Measurements from ENCODE around the gene SENP6.
"Not testable (repeated sequence)": the region's sequence is repeated elsewhere in the genome, so short reads cannot be mapped to it uniquely, and the experiment has no call there.

Gene SENP6, protein sequence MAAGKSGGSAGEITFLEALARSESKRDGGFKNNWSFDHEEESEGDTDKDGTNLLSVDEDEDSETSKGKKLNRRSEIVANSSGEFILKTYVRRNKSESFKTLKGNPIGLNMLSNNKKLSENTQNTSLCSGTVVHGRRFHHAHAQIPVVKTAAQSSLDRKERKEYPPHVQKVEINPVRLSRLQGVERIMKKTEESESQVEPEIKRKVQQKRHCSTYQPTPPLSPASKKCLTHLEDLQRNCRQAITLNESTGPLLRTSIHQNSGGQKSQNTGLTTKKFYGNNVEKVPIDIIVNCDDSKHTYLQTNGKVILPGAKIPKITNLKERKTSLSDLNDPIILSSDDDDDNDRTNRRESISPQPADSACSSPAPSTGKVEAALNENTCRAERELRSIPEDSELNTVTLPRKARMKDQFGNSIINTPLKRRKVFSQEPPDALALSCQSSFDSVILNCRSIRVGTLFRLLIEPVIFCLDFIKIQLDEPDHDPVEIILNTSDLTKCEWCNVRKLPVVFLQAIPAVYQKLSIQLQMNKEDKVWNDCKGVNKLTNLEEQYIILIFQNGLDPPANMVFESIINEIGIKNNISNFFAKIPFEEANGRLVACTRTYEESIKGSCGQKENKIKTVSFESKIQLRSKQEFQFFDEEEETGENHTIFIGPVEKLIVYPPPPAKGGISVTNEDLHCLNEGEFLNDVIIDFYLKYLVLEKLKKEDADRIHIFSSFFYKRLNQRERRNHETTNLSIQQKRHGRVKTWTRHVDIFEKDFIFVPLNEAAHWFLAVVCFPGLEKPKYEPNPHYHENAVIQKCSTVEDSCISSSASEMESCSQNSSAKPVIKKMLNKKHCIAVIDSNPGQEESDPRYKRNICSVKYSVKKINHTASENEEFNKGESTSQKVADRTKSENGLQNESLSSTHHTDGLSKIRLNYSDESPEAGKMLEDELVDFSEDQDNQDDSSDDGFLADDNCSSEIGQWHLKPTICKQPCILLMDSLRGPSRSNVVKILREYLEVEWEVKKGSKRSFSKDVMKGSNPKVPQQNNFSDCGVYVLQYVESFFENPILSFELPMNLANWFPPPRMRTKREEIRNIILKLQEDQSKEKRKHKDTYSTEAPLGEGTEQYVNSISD

DNA sequence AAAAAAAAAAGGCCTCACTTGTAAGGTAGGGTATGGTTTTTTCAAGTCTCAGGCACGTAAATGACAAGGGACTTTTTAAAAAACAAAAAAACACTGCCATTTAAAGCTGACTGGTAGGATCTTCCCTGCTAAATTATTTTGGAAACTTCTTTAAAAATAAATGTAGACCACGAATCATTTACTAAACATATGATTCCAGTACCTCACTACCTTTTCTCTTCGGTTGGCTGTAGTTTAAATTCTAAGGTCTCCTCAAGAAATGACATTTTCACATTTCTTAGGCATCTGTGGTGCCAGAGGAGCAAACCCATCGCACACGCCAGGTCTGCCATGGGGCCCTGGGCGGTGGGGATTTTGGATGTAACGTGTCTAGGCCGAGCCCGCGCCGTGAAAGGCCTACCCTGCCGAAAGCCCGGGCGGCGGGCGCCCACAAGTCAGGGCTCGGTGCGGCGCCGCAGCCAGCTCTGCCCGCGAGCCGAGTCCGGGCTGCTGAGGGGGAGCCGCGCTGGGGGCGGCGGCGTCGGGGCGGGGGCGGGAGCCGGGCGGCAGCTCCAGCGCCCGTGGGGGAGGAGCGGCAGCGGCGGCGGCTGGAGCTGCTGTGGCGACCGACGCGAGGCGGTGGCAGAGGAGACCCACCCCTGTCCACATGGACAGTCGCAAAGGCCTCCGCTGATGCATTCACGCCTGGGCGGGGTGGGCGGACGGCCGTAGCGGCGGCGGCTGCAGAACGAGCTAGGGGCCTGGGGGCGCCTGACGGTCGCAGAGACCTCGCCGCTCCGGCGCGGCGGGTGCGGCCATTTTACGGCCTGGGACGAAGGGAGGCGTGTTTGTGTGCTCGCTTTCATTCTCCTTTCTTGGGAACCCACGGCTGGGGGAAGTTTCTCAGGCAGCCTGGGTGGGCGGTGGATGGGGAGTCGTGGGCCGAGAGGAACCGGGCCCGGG is at the start of gene SENP6:
Gene SENP6 (plus strand): TSS at position 577 of the 942 bp plus-strand sequence. CDS start 645 bp downstream, outside the sequence.
- peak; percentile 50 for DNase-seq

DNA sequence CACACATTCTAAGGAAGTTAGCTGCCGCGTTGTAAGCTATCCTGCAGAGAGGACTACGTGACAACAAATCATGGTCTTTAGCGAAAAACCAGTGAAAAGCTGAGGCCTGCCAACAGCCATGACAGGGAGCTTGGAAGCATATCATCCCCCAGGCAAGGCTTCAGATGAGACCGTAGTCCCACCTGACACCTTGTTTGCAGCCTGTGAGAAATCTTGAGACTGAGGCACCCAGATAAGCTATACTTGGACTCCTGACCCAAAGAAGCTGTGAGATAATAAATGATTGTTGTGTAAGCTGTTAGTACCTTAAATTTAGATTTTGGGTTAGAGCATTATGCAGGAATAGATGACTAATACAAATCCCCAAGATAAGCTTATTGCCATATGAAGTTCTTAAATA is 45.4 kb upstream of the SENP6 start:
- no peak for DNase-seq

DNA sequence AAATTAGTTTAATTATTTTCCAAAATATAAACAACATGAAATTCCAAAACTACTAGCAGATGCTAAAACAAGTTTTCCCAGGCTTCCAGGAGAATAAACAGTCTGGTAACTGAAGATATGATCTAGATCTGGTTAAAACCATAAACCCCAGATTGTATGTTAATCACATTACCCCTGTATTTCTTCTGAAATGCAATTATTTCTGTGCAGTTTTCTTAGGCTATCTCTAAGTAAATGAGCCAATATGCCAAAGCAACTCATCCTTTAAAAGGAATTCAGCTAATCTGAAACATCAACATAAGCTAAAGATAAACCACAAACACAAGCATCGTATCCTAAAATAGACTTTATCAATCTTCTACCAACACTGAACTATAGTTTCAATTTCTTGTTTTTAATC is 44.6 kb upstream of the SENP6 start:
- no peak for DNase-seq

DNA sequence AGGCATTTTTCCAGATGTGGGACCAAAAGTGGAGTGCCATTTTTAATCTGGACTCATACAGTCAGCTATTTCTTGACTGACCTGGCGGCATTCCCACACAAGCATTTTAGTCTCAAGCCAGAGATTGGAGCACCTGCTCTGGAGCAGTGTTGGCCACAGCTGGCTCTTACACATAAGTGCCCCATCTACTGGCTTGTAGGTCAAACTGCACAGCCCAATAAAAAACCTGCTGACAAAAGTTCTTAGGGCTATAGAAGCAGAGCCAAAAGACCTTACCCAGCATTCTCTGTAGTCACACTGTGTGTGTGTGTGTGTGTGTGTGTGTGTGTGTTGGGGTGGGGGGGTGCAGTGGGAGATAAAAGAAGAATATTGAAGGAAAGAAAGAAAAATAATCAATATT is 38.6 kb upstream of the SENP6 start:
- no peak for DNase-seq

DNA sequence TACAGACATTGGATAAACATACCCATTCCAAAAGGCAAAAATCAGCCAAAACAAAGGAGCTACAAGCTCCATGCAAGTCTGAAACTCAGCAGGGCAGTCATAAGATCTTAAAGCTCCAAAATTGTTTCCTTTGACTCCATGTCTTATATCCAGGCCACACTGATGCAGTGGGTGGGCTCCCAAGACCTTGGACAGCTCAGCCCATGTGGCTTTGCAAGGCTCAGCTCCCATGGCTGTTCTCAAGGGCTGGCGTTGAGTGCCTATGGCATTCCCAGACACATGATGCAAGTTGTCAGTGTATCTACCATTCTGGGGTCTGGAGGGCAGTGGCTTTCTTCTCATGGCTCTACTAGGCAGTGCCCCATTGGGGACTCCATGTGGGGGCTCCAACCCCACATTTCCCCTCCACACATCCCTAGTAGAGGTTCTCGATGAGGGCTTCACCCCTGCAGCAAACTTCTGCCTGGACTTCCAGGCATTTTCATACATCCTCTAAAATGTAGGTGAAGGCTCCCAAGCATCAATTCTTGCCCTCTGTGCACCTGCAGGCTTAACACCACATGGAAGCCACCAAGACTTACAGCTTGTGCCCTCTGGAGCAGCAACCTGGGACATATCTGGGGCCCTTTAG is 35.4 kb upstream of the SENP6 start:
- DNase-seq: no peak

DNA sequence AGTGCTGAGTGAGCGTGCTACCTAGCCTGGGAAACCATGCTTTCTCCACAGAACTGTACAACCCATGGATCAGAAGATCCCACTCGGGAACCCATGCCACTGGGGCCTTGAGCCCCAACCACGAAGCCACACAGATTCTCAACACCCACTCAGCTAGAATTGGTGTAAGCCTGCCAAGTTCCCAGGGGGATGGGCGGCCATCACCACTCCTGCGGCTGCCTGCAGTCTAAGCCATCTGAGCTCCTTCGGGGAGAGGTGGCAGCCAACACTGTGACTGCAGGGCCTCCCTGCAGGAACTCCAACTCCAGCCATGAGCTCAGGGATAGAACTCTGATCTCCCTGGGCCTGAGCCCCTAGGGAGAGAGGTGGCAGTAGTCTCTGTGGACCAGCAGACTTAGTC is 33.6 kb upstream of the SENP6 start:
- DNase-seq: no peak

DNA sequence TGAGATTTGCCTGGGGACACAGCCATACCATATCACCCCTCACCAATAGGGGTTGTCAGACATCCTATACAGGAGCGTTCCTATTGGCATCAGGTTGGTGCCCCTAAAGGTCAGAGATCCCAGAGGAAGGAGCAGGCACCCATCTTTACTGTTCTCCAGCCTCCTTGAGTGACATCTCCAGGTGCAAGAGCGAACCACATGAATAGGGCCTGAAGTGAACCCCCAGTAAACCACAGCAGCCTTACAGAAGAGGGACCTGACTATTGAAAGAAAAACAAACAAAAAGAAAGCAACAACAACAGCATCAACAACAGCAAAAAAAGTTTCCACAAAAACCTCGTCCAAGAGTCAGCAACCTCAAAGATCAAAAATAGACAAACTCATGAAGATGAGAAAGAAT is 32.7 kb upstream of the SENP6 start:
- DNase-seq: no peak

DNA sequence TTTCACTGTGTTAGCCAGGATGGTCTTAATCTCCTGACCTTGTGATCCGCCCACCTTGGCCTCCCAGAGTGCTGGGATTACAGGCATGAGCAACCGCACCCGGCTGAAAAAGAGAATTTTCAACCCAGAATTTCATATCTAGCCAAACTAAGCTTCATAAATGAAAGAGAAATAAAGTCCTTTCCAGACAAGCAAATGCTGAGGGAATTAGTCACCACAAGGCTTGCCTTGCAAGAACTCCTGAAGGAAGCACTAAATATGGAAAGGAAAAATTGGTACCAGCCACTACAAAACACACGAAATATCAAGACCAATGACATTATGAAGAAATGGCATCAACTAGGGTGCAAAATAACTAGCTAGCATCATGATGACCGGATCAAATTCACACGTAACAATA is 31.0 kb upstream of the SENP6 start:
- not testable (repeated sequence) for DNase-seq

DNA sequence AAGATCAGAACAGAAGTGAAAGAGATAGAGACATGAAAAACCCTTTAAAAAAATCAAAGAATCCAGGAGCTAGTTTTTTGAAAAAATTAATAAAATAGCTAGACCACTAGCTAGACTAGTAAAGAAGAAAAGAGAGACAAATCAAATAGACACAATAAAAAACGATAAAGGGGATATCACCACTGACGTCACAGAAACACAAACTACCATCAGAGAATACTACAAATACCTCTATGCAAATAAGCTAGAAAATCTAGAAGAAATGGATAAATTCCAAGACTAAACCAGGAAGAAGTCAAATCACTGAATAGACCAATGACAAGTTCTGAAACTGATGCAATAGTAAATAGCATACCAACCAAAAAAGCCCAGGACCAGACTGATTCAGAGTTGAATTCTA is 29.6 kb upstream of the SENP6 start:
- DNase-seq: no peak

DNA sequence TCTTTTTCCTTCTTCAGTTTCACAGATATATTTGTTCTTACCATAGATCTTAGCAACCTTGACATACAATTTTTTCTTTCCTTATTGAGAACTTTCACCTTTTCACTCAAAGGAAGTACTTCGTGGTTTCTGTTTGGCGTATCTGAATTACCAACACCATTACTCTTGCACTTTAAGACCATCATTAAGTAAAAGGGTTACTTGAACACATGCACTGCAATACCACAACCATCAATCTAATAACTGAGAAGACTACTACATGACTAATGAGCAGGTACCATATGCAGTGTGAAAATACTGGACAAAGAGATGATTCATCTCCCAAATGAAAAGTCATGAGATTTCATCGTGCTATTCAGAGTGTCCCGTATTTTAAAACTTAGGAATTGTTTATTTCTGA is 21.7 kb upstream of the SENP6 start:
- DNase-seq: no peak

DNA sequence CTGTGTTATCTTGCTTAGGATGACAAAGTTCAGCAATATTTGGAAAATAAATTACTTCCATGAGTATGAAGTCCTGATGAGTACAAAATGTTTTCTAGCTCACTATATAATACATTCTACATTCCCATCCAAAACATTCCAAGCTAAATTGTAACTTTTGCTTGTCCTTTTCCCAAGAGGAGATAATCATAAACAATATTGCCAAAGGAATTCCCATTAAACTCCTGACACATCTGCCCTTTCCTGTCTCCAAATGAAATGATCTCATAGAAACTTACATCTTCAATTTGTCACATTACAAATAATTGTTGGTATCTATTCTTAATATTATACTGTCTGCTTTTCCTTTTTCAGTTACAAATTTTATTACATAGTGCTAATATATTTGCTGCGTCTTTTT is 20.4 kb upstream of the SENP6 start:
- no peak for DNase-seq

DNA sequence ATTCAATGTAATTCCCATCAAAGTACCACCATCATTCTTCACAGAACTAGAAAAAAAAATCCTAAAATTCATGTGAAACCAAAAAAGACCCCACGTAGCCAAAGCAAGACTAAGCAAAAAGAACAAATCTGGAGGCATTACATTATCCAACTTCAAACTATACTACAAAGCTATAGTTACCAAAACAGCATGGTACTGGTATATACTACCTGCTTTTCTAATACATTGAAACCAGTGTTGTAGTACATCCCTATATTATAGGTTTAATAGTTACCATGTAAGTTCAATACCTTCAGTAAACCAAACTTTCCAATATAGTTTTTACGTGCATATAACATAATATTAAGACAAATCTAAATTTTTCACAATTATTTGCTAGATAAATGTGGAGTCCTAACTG is 17.1 kb upstream of the SENP6 start:
- DNase-seq: not testable (repeated sequence)

DNA sequence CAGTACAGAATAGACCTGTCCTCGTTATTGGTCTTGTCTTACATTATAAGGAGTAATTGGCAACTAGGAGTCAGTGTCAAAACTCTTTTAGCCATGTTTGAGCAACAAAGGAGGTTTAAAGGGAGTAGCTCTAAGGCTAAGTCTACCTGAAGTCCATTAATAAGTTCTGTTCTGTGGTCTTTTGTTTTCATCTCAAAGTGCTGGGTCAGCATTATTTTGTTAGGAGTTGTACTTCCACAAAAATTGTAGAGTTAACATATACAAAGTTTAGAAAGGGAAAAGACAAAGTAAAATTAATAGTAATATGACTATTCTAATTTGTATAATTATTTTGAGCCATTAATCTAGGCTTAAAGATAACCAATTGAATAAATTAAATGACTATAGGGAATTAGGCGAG is 12.7 kb upstream of the SENP6 start:
- DNase-seq: no peak

DNA sequence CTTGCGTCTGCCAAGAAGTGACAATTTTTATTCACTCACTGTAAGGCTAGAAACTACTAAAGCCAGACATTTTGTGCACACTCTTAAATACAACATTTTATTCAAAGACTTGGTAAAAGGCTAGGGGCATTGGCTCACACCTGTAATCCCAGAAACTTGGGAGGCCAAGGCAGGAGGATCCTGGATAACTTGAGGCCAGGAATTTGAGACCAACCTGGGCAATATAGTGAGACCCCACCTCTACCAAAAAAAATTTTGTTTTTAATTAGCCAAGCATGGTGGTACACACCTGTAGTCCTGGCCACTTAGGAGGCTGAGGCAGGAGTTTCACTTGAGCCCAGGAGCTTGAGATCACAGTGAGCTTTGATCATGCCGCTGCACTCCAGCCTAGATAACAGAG is 11.3 kb upstream of the SENP6 start:
- no peak for DNase-seq

DNA sequence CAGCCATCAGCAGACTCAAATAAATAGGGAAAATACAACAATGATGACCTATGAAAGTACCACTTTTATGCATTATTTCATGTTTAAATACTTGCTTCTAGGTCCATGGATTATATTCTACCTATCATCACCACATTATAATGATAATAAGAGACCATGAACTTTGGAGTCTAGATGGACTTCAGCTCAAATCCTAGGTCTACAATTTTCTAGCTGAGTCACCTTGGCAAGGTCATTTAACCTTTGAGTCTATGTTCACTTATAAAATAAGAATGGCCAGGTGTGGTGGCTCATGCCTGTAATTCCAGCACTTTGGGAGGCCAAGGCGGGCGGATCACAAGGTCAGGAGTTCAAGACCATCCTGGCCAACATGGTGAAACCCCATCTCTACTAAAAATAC is 5.3 kb upstream of the SENP6 start:
- not testable (repeated sequence) for DNase-seq

DNA sequence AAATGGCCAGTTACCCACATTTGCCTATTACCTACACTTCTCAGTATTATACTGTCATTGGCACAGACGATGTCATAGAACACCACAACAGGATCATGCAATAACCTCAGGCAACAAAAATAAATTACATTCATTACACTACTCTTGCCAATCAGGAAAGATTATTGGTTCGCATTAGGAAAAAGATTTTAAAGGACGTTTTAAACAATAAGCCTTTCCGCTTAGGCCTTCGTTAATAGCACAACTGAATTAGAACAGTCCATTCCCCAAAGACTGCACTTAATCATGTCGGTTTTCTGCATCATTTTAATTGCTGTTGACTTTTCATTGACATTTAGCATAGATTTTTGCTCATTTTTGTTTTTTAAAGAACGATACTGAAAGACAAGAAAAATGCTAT is 912 bp upstream of the SENP6 start:
- peak; percentile 15 for DNase-seq

DNA sequence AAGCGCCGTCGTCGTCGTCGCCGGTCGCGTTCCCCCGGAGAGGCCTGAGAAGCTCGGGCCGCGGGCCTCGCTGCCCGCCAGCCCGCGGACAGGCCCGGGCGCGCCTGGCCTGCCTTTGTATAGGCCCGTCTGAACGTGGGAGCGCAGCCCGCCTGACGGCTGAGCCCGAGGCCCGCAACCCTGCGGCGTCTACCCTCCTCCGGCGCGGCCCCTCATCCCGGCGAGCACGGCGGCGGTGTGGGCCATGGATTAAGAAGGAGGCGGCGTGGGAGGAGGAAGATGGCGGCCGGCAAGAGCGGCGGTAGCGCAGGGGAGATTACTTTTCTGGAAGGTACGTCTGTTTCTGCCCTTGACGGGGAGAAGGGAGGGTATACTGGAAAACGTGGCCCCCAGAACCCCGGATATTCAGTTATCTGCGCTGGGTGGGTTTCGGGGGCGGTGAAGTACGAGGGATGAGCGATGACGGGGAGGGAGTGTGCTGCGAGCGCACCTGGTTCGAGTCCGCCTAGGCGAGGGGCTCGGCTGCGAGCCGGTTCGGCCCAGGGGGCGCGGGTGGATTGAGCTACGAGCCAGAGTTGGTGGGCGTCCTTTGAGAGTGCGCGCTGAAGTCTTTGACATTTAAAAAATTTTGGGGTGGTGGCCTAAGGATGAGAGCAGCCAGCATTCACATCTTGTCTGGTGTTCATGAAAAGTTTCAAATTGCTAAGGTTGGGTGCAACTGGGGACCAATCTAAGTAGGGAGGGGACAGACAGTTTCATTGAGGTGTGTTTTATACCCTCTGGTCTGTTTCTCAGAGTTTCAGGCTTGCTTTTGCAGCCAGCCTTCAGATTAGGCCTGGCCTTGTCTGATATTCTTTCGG is 796 bp downstream of the SENP6 start:
- DNase-seq: no peak

DNA sequence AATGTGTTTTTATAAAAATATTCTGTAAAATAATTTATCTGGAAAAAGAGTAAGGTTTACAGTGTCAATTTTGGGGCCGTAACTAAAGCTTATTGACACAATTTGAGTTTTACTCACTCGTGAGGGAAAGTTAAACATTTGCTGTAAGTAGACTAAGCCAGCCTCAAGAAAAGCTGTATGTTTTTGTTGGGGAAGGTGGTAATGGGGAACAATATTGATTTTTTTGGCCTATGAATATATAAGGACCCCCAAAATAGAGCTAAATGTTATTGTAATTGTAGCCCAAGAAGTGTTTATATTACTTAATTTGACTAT is 1.4 kb downstream of the SENP6 start:
- DNase-seq: no peak

DNA sequence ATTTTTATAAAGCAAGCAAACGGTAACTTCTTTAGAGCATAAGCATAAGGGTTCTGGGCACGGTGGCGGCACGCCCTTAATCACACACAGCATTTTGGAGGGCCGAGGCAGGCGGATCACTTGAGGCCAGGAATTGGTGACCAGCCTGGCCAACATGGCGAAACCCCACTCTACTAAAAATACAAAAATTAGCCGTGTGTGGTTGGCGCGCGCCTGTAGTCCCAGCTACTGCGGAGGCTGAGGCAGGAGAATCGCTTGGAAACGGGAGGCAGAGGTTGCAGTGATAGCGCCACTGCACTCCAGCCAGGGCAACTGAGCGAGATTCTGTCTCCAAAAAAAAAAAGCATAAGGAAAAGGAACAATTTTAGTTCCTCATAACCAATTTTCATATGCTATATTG is 2.6 kb downstream of the SENP6 start:
- no peak for DNase-seq

DNA sequence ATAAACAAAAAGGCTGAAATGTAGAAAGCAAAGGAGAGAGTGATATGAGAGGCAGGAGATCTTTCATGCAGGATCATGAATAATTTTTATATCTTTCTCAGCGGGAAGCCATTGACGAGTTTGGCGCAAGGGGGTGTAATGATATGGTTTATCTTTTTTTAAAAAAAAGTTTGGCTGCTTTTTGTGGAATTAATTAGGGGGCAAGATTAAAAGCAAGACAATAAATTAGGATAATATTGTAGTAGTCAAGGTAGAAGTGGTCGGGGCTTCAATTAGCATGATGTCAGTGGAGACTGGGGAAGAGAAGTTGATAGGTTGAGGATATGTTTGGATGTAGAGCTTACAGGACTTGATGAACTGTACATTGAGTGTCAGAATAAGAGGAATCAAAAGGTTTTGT is 4.0 kb downstream of the SENP6 start:
- DNase-seq: no peak

DNA sequence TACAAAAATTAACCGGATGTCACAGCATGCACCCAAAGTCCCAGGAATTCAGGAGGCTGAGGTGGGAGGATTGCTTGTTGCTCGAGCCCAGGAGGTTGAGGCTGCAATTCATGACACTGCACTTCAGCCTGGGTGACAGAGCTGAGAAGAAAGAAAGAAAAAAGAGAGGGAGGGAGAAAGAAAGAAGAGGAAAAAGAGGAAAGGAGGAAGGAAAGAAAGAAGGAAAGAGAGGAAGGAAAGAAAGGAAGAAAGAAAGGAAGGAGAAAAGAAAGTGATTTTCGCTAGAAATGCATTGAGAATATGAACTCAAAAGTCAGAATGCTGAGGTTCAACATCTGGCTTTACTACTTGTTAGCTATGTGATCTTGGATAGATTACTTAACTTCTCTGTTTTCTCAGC is 6.6 kb downstream of the SENP6 start:
- DNase-seq: no peak

Data from NCI-H510A treated with DMSO at 0.1 percent for 48 hours (cell line).